PC-9 (cell line): ENCODE data around the gene IQCN. TPM values are rescaled to one million over a fixed set of nuclear protein-coding genes. Genes with fewer than 3 reads are reported as not detected.

Source experiments
- BruUV-seq: library from RNA; stranded (reverse); fragments of 400-500 nt; replicated peaks from 2 replicates; lab custom pipeline; 2021; lab: Mats Ljungman, UMichigan
- CTCF ChIA-PET: fragments of 300-600 bp; sonication (Branson Sonifier 250); formaldehyde crosslinking; loops from one replicate; lab custom pipeline; 2022; ENCODE audit warnings: antibody characterized with exemption; lab: Charles Lee
- POLR2A ChIA-PET: fragments of 300-600 bp; sonication (Branson Sonifier 250); formaldehyde crosslinking; loops from one replicate; lab custom pipeline; 2022; ENCODE audit warnings: antibody characterized with exemption; ENCODE audit not compliant: unreplicated experiment; lab: Charles Lee
- DNase-seq, 2 experiments: peaks; one replicate each; pipeline versions ENCODE4 v3.0.0 to v3.0.0-alpha.2; 2015 to 2022; ENCODE audit warnings: mixed read lengths in 1 of 2
- H2AFZ ChIP-seq: fragments of 200-600 bp; sonication (generic); 2 replicates; pipeline ENCODE4 v1.8.1; 2017; ENCODE audit warnings: antibody characterized with exemption
- H3F3A ChIP-seq: fragments of 200-600 bp; sonication (generic); 2 replicates; pipeline ENCODE4 v1.8.1; 2017; ENCODE audit warnings: antibody characterized with exemption, mild to moderate bottlenecking, low read depth; ENCODE audit not compliant: insufficient read depth
- H3K27ac ChIP-seq: fragments of 200-600 bp; sonication (generic); 2 replicates; pipeline ENCODE4 v1.6.1; 2016; ENCODE audit warnings: mixed run types
- H3K27me3 ChIP-seq: fragments of 200-600 bp; sonication (generic); 2 replicates; pipeline ENCODE4 v1.6.1; 2016; ENCODE audit warnings: low read depth, mixed run types; ENCODE audit not compliant: insufficient read depth
- H3K36me3 ChIP-seq: fragments of 200-600 bp; sonication (generic); 2 replicates; pipeline ENCODE4 v1.6.1; 2016; ENCODE audit warnings: low read depth, mixed run types
- H3K4me1 ChIP-seq: fragments of 200-600 bp; sonication (generic); replicated peaks from 2 replicates; pipeline ENCODE4 v1.6.1; 2016; ENCODE audit warnings: mixed run types; ENCODE audit not compliant: insufficient read depth
- H3K4me2 ChIP-seq: fragments of 200-600 bp; sonication (generic); 2 replicates; pipeline ENCODE4 v1.6.1; 2017; ENCODE audit warnings: mixed run types
- H3K4me3 ChIP-seq: fragments of 200-600 bp; sonication (generic); 2 replicates; pipeline ENCODE4 v1.6.1; 2016; ENCODE audit warnings: mixed run types
- H3K79me2 ChIP-seq: fragments of 200-600 bp; sonication (generic); 2 replicates; pipeline ENCODE4 v1.6.1; 2017; ENCODE audit warnings: low read depth, mixed run types
- H3K9me2 ChIP-seq: fragments of 200-600 bp; sonication (generic); 2 replicates; pipeline ENCODE4 v1.8.1; 2017; ENCODE audit warnings: mild to moderate bottlenecking; ENCODE audit not compliant: insufficient read depth
- H3K9me3 ChIP-seq: fragments of 200-600 bp; sonication (generic); 2 replicates; pipeline ENCODE4 v1.8.1; 2016; ENCODE audit warnings: low read depth; ENCODE audit not compliant: insufficient read depth
- H4K20me1 ChIP-seq: fragments of 200-600 bp; sonication (generic); 2 replicates; pipeline ENCODE4 v1.8.1; 2017; ENCODE audit not compliant: insufficient read depth
- EZH2 ChIP-seq: fragments of 200-600 bp; sonication (generic); IDR thresholded peaks from 2 replicates; pipeline ENCODE4 v1.8.0; 2017; ENCODE audit warnings: antibody characterized with exemption, low read depth
- intact Hi-C: fragments of 100-400 bp; cut with micrococcal nuclease; formaldehyde crosslinking; loops from one replicate; pipeline ENCODE4 v1.10.0; 2022; ENCODE audit not compliant: unreplicated experiment
- total RNA-seq: library from RNA; stranded (reverse); gene quantifications from 2 replicates; pipeline ENCODE4 v1.2.3, GENCODE V29; 2021
- TF ChIP-seq, protein P1 (sequence below): fragments of 200-600 bp; sonication (generic); conservative IDR thresholded peaks from 2 replicates; pipeline ENCODE4 v1.6.1; 2017; ENCODE audit warnings: mixed run types, antibody characterized with exemption, mild to moderate bottlenecking, moderate library complexity

IQCN gene
- total RNA-seq, 1 experiment from 2014 or later, result 7.3 TPM

DNA sequence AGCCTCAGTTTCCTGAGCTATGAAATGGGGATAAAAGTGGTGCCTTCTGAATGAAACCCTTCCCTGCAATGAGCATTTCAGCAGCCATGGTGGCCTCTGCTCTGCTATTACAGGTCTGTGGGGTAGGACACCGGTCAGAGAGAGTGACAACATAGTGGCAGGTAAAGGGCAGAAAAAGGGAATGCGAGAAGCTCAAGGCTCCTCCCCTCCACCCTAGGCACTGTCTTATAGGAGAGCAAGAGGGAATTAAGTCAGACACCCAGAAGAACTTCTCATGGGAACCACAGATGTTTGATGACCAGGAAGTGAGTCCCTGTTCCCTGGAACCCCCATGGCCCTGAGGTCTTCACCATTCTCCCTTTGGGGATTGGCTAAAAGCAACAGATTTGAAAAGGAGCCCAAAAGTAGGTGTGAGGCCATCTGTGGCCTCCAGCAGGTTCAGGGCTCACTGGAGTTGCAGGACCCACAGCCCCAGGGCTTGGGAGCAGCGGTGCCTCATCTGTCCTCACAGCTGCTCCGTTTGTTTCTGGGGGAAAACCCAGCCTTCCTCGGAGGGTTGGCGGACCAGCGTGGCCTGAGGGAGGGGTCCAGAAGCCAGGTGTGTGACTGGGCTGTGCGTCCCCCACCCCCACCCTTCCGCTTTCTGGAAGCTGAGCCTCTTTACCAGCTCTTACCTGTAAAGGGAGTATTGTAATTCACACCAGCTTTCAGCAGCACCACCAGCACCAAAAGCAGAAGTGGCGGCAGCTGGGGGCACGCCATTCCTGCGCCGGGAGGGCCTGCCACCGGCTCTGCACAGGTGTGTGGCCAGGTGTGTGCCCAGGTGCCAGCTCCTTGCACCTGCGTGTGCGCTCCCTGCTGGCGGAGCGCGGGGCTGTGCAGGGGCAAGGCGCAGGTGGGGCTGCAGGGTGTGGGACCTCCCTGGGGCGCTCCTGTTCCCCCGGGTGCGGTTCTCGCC lies 19.4 kb downstream of the IQCN start:
- BruUV-seq, result no TSS peak
- H3K9me2 ChIP-seq, result no peaks in the 10 kb centered on the region
- peak overlapping the region; percentile 54 for H3K4me3 ChIP-seq
- ChIA-PET POLR2A (interaction anchor here (0.6 to 1.1 kb wide), 4 partner anchors 27 to 90 kb away, joined by 3 to 8 read pairs (median 4); partner anchors contain the start of genes JUND and MPV17L2), CTCF (interaction anchor here (0.7 to 2.9 kb wide), 5 partner anchors 20 to 142 kb away, joined by 4 to 13 read pairs (median 7); no protein-coding TSS in a partner anchor)
- H3K27me3 ChIP-seq, result no peaks in the 10 kb centered on the region
- peaks cover 43% of the 10 kb centered on the region for H3F3A ChIP-seq
- H3K36me3 ChIP-seq, result no peaks in the 10 kb centered on the region
- peaks cover 39% of the 10 kb centered on the region for H3K4me1 ChIP-seq
- H3K9me3 ChIP-seq, result no peaks in the 10 kb centered on the region
- peak; percentile 70 to 84 for DNase-seq
- TF ChIP-seq, protein P1, sequence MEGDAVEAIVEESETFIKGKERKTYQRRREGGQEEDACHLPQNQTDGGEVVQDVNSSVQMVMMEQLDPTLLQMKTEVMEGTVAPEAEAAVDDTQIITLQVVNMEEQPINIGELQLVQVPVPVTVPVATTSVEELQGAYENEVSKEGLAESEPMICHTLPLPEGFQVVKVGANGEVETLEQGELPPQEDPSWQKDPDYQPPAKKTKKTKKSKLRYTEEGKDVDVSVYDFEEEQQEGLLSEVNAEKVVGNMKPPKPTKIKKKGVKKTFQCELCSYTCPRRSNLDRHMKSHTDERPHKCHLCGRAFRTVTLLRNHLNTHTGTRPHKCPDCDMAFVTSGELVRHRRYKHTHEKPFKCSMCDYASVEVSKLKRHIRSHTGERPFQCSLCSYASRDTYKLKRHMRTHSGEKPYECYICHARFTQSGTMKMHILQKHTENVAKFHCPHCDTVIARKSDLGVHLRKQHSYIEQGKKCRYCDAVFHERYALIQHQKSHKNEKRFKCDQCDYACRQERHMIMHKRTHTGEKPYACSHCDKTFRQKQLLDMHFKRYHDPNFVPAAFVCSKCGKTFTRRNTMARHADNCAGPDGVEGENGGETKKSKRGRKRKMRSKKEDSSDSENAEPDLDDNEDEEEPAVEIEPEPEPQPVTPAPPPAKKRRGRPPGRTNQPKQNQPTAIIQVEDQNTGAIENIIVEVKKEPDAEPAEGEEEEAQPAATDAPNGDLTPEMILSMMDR, result peak; percentile 63
- no peak for TF ChIP-seq EZH2
- H4K20me1 ChIP-seq, result no peaks in the 10 kb centered on the region
- H3K79me2 ChIP-seq, result no peaks in the 10 kb centered on the region
- H2AFZ ChIP-seq, result peak overlapping the region; percentile 70
- peak overlapping the region; percentile 87 for H3K4me2 ChIP-seq
- intact Hi-C loops, result loop anchor here (5.0 to 10.0 kb wide), 2 partner anchors 63 to 160 kb away; partner anchors contain the start of genes MPV17L2 and SSBP4
- peak overlapping the region; percentile 98 for H3K27ac ChIP-seq

DNA sequence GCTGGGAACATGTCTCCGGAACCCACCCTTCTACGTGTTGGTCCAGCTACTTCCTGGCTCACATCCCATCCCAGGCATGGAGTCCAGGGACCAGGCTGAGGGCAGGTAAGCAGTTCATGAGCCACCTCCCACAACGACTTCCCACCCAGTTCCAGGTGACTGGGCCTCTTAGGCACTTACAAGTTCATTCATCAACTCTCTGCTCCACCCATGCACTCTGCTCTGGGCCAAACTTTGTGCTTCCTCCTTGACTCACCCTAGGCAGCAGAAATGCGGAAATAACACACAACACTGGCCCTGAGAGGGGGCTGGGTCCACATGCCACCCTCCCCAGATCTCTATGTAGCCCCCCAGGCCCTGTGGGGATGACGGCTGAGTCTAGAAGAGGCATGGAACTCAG lies 20.5 kb downstream of the IQCN start:
- H4K20me1 ChIP-seq, result no peaks in the 10 kb centered on the region
- intact Hi-C loops, result loop anchor here (2.0 to 10.0 kb wide), 3 partner anchors 61 to 161 kb away; partner anchors contain the start of genes MPV17L2 and SSBP4
- H3K4me3 ChIP-seq, result peak overlapping the region; percentile 54
- no peaks in the 10 kb centered on the region for H3K27me3 ChIP-seq
- peaks cover 39% of the 10 kb centered on the region for H3K4me1 ChIP-seq
- peak overlapping the region; percentile 87 for H3K4me2 ChIP-seq
- H3K36me3 ChIP-seq, result no peaks in the 10 kb centered on the region
- H3K27ac ChIP-seq, result peak overlapping the region; percentile 98
- CTCF ChIA-PET, result interaction anchor here (0.6 to 2.9 kb wide), 7 partner anchors 10 to 137 kb away, joined by 3 to 13 read pairs (median 6); partner anchors contain the start of gene MPV17L2
- TF ChIP-seq EZH2, result no peak
- TF ChIP-seq, protein P1, result no peak
- 0 out of 2 replicates have a peak overlapping the region, but pooled peaks have one; percentile 3 for H2AFZ ChIP-seq
- peaks cover 43% of the 10 kb centered on the region for H3F3A ChIP-seq
- no TSS peak for BruUV-seq
- H3K9me2 ChIP-seq, result no peaks in the 10 kb centered on the region
- no peaks in the 10 kb centered on the region for H3K79me2 ChIP-seq
- POLR2A ChIA-PET, result interaction anchor here (0.6 to 0.9 kb wide), 3 partner anchors 28 to 75 kb away, joined by 4 to 8 read pairs (median 5); partner anchors contain the start of gene JUND
- H3K9me3 ChIP-seq, result no peaks in the 10 kb centered on the region
- DNase-seq, result peak; percentile 78 to 98

DNA sequence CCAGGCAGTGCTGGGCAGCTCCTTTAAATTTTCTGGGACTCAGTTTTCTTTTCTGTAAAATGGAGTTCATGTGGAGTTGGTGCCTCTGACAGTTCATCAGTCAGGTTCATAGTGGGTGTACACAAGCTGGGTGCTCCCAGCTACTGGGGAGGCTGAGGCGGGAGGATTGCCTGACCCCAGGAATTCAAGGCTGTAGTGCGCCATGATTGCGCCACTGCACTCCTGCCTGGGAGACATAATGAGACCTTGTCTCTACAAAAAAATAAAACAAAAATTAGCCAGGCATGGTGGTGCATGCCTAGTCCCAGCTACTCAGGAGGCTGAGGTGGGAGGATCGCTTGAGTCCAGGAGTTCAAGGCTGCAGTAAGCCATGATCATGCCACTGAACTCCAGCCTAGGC lies 21.1 kb downstream of the IQCN start:
- H3F3A ChIP-seq, result peaks cover 43% of the 10 kb centered on the region
- POLR2A ChIA-PET, result interaction anchor here (0.6 to 0.9 kb wide), 3 partner anchors 29 to 76 kb away, joined by 4 to 8 read pairs (median 5); partner anchors contain the start of gene JUND
- CTCF ChIA-PET, result interaction anchor here (0.6 to 2.9 kb wide), 10 partner anchors 9 to 136 kb away, joined by 3 to 13 read pairs (median 4); partner anchors contain the start of genes IFI30 and MPV17L2

More for the DNA sequence above, 21.1 kb downstream of the IQCN start:
- Histone ChIP-seq H3K4me1 (peaks cover 39% of the 10 kb centered on the region), H3K79me2 (no peaks in the 10 kb centered on the region), H3K9me3 (no peaks in the 10 kb centered on the region), H3K36me3 (no peaks in the 10 kb centered on the region), H3K4me3 (peak overlapping the region; percentile 23; the same call in 1 of the 2 replicates), H3K9me2 (no peaks in the 10 kb centered on the region), H3K27ac (peak overlapping the region; percentile 98), H2AFZ (0 out of 2 replicates have a peak overlapping the region, but pooled peaks have one; percentile 3), H3K4me2 (peak overlapping the region; percentile 87), H4K20me1 (no peaks in the 10 kb centered on the region), H3K27me3 (no peaks in the 10 kb centered on the region)
- BruUV-seq, result no TSS peak
- intact Hi-C loops, result loop anchor here (2.0 to 10.0 kb wide), 3 partner anchors 61 to 162 kb away; partner anchors contain the start of genes MPV17L2 and SSBP4
- no peak for DNase-seq
- TF ChIP-seq, protein P1, result no peak
- TF ChIP-seq EZH2, result no peak
